Lower lobe of right lung (tissue), 2 donors: ENCODE data around the gene PATJ. TPM values are rescaled to one million over a fixed set of nuclear protein-coding genes. Genes with fewer than 3 reads are reported as not detected.

Experiments
- ATAC-seq, 2 donors: fragments of 200-7000 bp; cut with Tn5 transposase; one replicate each; pipeline ENCODE4 v1.9.1; 2020 to 2022; ENCODE audit warnings: mild to moderate bottlenecking in 2 of 2, moderate library complexity in 2 of 2
- DNase-seq: peaks from one replicate; pipeline ENCODE4 v3.0.0-alpha.2; 2020
- H3K27ac ChIP-seq: fragments of 200-600 bp; one replicate; pipeline ENCODE4 v1.8.0; 2022
- H3K27me3 ChIP-seq: fragments of 200-600 bp; one replicate; pipeline ENCODE4 v1.8.0; 2022; ENCODE audit warnings: low read depth
- H3K36me3 ChIP-seq: fragments of 200-600 bp; one replicate; pipeline ENCODE4 v1.8.0; 2022; ENCODE audit warnings: mild to moderate bottlenecking
- H3K4me1 ChIP-seq: fragments of 200-600 bp; one replicate; pipeline ENCODE4 v1.8.0; 2022
- H3K4me3 ChIP-seq: fragments of 200-600 bp; one replicate; pipeline ENCODE4 v1.8.0; 2022; ENCODE audit warnings: mild to moderate bottlenecking
- H3K9me3 ChIP-seq: fragments of 200-600 bp; one replicate; pipeline ENCODE4 v1.8.0; 2022
- intact Hi-C: fragments of 100-400 bp; cut with DNase I; formaldehyde crosslinking; loops from one replicate; pipeline ENCODE4 v1.11.0; 2022
- total RNA-seq: library from RNA; stranded (reverse); fragmentation: NEBNext Ultra II Directional; extraction: Animal tissue kit (Norgen Biotek cat#: 25700); gene quantifications from one replicate; pipeline ENCODE4 v1.2.1, GENCODE V29; 2021
- TF ChIP-seq, protein P1 (sequence below): fragments of 200-600 bp; IDR thresholded peaks from one replicate; pipeline ENCODE4 v1.8.0; 2022; ENCODE audit warnings: antibody characterized with exemption, mild to moderate bottlenecking
- donor health status: DM: no; HTN: yes; CAD: no; lungs with severe emphysema.

The PATJ gene
- total RNA-seq, 1 donor from 2014 or later, result 63.9 TPM

DNA sequence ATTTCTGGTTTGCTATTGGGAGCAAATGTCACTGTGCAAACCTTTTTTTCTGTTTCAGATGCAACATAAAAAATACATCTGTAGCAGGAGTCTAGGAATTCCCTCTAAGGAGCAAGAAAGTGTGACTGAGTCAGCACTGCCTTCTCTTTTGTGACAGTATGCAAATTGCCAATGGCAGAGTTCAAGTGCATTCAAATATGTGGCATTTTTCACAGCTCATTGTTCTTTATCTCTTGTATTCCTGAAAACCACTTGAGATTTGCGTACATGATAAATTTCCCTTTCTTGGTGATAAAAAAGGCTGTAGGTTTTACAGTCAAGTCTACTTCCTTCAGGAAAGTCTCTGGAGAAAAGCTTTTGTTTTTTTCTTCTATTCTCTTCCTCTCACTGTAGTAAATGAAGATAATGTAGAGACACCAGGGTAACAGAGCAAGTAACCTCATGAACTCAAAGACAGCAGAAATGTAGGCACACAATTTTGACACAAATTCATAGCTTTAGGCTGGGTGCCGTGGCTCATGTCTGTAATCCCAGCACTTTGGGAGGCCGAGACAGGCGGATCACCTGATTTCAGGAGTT is 322.6 kb downstream of the PATJ start:
- H3K4me1 ChIP-seq, result peaks cover 6% of the 10 kb centered on the region
- H3K36me3 ChIP-seq, result no peaks in the 10 kb centered on the region
- TF ChIP-seq, protein P1, sequence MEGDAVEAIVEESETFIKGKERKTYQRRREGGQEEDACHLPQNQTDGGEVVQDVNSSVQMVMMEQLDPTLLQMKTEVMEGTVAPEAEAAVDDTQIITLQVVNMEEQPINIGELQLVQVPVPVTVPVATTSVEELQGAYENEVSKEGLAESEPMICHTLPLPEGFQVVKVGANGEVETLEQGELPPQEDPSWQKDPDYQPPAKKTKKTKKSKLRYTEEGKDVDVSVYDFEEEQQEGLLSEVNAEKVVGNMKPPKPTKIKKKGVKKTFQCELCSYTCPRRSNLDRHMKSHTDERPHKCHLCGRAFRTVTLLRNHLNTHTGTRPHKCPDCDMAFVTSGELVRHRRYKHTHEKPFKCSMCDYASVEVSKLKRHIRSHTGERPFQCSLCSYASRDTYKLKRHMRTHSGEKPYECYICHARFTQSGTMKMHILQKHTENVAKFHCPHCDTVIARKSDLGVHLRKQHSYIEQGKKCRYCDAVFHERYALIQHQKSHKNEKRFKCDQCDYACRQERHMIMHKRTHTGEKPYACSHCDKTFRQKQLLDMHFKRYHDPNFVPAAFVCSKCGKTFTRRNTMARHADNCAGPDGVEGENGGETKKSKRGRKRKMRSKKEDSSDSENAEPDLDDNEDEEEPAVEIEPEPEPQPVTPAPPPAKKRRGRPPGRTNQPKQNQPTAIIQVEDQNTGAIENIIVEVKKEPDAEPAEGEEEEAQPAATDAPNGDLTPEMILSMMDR, result no peak
- no peak for ATAC-seq
- no peak overlapping the region for H3K27ac ChIP-seq
- no peak overlapping the region for H3K4me3 ChIP-seq
- no peaks in the 10 kb centered on the region for H3K9me3 ChIP-seq
- no peak for DNase-seq
- H3K27me3 ChIP-seq, result no peaks in the 10 kb centered on the region
- intact Hi-C loops, result no loop called here

DNA sequence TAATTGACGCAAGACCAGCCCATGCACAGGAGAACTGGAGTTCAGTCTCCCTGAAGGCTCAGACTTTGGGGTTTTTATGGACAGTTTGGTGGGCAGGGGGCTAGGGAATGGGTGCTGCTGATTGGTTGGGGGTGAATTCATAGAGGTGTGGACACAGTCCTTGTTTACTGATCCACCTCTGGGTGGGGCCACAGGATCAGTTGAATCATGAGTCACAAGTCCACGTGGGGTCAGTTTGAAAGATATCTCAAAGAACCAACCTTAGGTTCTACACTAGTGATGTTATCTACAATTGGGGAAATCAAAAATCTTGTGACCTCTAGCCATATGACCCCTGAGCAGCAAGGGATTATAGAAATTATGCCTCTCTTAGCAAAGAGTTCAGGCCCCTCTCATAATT is 324.4 kb downstream of the PATJ start:
- H3K27me3 ChIP-seq, result no peaks in the 10 kb centered on the region
- intact Hi-C loops, result no loop called here
- no peaks in the 10 kb centered on the region for H3K9me3 ChIP-seq
- TF ChIP-seq, protein P1, result no peak
- no peak overlapping the region for H3K4me3 ChIP-seq
- ATAC-seq (no peak), DNase-seq (no peak)
- H3K27ac ChIP-seq, result no peak overlapping the region
- peaks cover 7% of the 10 kb centered on the region for H3K4me1 ChIP-seq
- no peaks in the 10 kb centered on the region for H3K36me3 ChIP-seq

DNA sequence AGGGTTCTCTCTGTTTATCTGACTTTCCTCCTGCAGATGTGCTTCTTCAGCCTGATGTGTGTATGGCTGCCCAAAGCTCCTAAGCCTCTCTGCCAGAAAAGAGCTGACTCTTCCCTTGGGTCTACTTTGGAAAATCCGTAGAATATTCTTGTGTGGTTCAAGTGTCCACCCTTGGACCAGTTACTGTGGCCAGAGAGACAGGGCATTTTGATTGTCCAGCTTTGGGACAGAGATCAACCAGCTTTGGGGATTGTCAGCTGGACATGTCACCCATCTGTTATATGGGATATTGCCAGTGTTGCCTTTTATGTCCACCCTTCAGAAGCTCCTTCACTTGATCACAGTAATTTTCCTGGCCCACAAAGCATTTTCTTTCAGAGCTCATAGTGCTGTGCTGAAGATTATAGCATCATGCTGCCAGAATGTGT is 326.1 kb downstream of the PATJ start:
- TF ChIP-seq, protein P1, result no peak
- no peaks in the 10 kb centered on the region for H3K9me3 ChIP-seq
- DNase-seq, result no peak

GRCh38 chr1:62068978-62069377 is 326.7 kb downstream of the PATJ start:
- DNase-seq, result no peak
- no peak overlapping the region for H3K4me3 ChIP-seq
- intact Hi-C loops, result no loop called here
- TF ChIP-seq, protein P1, result no peak
- no peaks in the 10 kb centered on the region for H3K27me3 ChIP-seq
- no peaks in the 10 kb centered on the region for H3K36me3 ChIP-seq
- peak; percentile 63 to 73 for ATAC-seq
- peak overlapping the region; percentile 54 for H3K27ac ChIP-seq
- no peaks in the 10 kb centered on the region for H3K9me3 ChIP-seq
- peaks cover 7% of the 10 kb centered on the region for H3K4me1 ChIP-seq

More for the DNA sequence above, 326.1 kb downstream of the PATJ start:
- intact Hi-C loops, result no loop called here
- peak in 1 of 2 donors; percentile 6 for ATAC-seq
- H3K4me3 ChIP-seq, result no peak overlapping the region
- H3K27me3 ChIP-seq, result no peaks in the 10 kb centered on the region
- H3K4me1 ChIP-seq, result peaks cover 7% of the 10 kb centered on the region
- peak overlapping the region; percentile 54 for H3K27ac ChIP-seq
- H3K36me3 ChIP-seq, result no peaks in the 10 kb centered on the region

- H3K4me1 ChIP-seq, result peaks cover 7% of the 10 kb centered on the region
- TF ChIP-seq, protein P1, result peak; percentile 36
- no peaks in the 10 kb centered on the region for H3K36me3 ChIP-seq
- no peaks in the 10 kb centered on the region for H3K9me3 ChIP-seq
- ATAC-seq (no peak), DNase-seq (no peak)
- H3K4me3 ChIP-seq, result no peak overlapping the region
- intact Hi-C loops, result no loop called here
- no peaks in the 10 kb centered on the region for H3K27me3 ChIP-seq
- no peak overlapping the region for H3K27ac ChIP-seq
These were observed 328.2 kb downstream of the PATJ start for GRCh38 chr1:62070384-62071011.
